ENCODE results near the gene PHF10. TPM values are rescaled to one million over a fixed set of nuclear protein-coding genes. Genes with fewer than 3 reads are reported as not detected.

PHF10 gene
- total RNA-seq: 34.3 and 43.5 TPM in 2 replicates

DNA sequence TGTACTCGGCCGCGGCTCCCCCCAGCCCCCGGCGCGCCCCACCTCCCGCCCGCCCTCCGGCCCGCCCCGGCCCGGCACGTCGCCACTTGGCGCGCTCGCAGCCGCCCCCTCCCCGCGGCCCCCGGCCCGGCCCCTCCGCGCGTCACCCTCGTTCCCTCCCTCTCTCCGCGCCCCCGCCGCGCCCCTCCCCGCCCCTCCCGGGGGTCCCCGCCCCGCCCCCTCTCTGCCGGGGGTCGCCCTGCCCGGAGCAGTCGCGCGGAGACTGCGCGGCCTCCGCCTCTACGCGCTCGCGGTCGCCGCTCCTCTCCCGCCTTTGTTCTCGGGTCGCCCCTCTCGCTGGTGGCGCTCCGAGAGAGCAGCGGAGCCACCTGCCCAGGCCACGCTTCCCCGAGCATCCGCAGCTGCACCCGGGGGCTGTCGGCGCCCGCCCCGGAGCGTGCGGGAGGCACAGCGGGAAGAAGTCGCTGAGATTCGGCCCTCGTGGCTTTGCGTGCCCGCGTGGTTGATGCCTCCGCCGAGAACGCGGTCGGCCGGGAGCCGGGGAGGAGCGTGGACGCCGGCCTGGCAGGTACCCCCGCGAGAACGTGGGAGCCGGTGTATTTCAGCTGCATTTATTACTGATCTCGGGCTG lies at the start of gene PHF10:
TSS of gene PHF10 (minus strand) at position 7 of the 631 bp plus-strand sequence. CDS start 569 bp downstream, outside the sequence.

DNA sequence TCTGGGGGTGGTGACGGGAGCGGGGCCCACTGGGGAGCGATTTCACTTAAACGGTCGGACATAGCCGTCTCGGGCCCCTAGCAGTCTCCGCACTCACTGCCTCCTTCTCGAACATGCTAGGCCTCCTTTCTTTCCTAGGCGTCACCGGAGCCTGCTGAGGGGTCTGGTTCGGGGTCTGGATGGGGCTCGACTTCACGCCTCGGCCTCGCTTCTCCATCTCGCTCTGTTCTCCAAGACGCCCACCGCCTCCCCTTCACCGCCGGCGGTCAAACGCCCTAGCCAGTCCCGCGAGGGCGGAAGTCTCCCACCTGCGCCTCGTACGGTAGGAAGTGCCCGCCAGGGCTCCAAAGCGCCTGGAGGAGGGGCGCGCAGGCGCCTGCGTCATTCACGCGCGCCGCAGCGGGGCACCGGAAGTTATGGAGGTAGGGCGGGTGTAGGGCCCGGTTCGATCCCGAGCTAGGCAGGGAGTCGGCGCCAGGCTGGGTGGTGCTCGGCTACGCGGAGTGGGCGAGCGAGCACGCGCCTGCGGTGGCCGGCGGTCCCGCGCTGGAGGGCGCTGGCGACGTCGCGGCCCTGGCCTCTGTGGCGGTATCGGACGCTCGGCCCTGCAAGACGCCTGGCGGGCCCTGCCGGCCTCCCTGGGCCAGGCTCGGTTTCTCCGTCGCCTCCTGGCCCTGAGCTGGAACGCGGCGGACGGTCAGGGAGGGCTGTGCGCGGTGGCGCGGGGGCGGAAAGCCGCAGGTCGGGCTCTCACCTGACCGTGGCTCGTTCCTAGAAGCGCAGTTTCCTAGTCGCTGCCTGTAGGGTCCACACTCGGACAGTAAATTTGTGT lies 27.2 kb upstream of the PHF10 start, which contains the start of the genes DYNLT2 and ERMARD:
TSS of gene DYNLT2 (minus strand) at position 331 of the 832 bp plus-strand sequence. CDS start at position 217, 114 bp downstream.
TSS of gene ERMARD (plus strand) at position 381 of the 832 bp plus-strand sequence. CDS start at position 417, 36 bp downstream.

DNA sequence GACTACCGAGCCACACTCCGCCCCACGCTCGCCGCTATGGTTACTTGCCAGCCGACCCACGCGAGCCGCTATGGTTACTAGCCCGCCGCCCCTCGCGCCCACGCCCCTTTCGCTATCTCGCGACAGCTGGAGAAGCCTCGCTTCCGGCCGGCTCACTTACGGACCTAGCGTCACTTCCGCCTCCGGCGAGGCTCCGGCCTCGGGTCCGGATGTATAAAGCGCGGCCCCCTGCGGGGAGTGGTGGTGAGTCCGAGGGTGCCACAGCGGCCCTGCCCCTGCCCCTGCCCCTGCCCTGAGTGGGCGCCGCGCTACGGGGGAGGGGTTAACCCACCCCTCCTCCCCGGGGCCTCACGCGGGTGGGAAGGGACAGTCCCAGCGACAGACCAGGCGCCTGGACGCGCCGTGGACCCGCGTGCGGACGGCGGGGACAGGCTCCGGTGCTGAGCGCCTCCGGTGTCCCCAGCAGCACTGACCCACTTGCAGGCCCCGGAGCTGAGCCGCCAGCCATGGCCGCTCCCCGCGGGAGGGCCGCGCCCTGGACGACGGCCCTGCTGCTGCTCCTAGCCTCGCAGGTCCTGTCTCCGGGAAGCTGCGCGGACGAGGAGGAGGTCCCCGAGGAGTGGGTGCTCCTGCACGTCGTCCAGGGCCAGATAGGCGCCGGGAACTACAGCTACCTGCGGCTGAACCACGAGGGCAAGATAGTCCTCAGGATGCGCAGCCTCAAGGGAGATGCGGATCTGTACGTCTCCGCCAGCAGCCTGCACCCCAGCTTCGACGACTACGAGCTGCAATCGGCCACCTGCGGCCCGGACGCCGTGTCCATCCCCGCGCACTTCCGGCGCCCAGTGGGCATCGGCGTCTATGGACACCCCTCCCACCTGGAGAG lies 22.1 kb downstream of the PHF10 start, which contains the start of the genes C6orf120 and WDR27:
TSS of gene C6orf120 (plus strand) at position 173 of the 886 bp plus-strand sequence. CDS start at position 507, 334 bp downstream.
TSS of gene WDR27 (minus strand) at position 76 of the 886 bp plus-strand sequence. CDS start 13,024 bp downstream, outside the sequence.

Other genes with a start within 250 kb of the PHF10 start
- gene WDR27, start 22.5 kb downstream of the PHF10 start, total RNA-seq: 27.1 and 36.8 TPM in 2 replicates
- 17.7 and 22.5 TPM in 2 replicates for gene C6orf120, start 22.4 kb downstream of the PHF10 start, total RNA-seq
- 0.63 and 1.0 TPM in 2 replicates for gene DYNLT2, start 27.1 kb upstream of the PHF10 start, total RNA-seq
- 14.0 and 18.5 TPM in 2 replicates for gene ERMARD, start 27.1 kb upstream of the PHF10 start, total RNA-seq

Measured in endothelial cell of coronary artery (primary cell).